ENCODE measurements around the gene TMEM245. TPM values are rescaled to one million over a fixed set of nuclear protein-coding genes. Genes with fewer than 3 reads are reported as not detected.

TMEM245 gene
- total and polyA plus RNA-seq, 2 of the 13 experiments (the other 11 are each of a cell fraction or from before 2014, with no cell fraction given): 53.5 to 55.4 TPM

DNA sequence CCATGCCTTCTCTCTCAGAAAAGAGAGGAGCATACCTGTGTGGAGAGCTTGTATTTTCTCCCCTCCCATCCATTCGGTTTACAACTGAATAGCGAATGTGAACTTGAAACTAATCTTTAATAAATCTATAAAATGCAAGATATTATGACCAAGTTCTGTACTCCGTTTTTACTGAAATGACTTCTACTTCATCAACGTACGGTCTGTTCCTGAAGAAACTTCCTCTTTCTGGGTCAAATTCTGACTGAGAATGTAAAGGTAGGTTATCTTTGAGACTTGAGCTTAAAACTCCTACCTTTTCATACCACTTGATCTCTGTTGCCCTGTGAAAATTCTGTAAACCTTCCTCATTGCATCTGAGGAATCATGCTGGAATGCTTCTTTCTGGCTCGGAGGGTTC, 102.3 kb downstream of the TMEM245 start (continued):
- TF ChIP-seq, protein P1, sequence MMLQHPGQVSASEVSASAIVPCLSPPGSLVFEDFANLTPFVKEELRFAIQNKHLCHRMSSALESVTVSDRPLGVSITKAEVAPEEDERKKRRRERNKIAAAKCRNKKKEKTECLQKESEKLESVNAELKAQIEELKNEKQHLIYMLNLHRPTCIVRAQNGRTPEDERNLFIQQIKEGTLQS (CRISPR knock-in tag; IDR thresholded peaks at IDR 0.05): no peak

DNA sequence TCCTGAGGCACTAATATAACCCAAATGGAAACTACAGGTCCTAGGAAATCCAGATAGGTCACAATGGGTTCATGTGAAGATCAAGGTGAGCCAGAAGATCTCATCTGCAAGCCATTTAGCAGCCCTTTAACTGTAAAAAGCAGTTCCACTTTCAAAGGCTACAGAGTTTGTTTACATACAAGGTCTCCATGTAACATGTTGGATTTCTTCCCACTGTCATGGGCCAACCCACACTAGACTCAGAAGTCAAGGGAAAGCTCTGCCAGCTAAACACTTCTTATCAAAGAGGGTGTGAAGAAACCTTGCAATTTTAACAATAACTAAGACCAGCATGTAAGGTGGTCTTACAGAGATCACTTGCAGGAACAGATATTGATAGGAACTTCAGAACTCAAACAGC, 102.7 kb downstream of the TMEM245 start:
- Histone ChIP-seq H3K36me3 (replicated peaks in 1 of 2; ENCODE audit: control insufficient read depth in 1 of 2, insufficient read depth in 2 of 2, low read length in 2 of 2) (peaks cover 10 to 21% of the 10 kb centered on the region in 2 experiments; a peak in 4 of 5 replicates), H3K79me2 (ENCODE audit: insufficient read depth, low read length) (peaks cover 6% of the 10 kb centered on the region), H3K27me3 (ENCODE audit: control insufficient read depth in 1 of 2, insufficient read depth in 2 of 2, low read length in 2 of 2) (no peaks in the 10 kb centered on the region; a peak in 1 of 5 replicates), H3K27ac (ENCODE audit: extremely low read length, insufficient read depth, low read length) (no peak overlapping the region), H3K4me2 (ENCODE audit: low read depth, low read length) (no peak overlapping the region), H4K20me1 (ENCODE audit: insufficient read depth, low read length) (no peaks in the 10 kb centered on the region; the same call in 1 of the 2 replicates), H3K9me3 (ENCODE audit: low read length) (no peaks in the 10 kb centered on the region), H3K9ac (ENCODE audit: insufficient read depth, low read depth, low read length) (no peak overlapping the region), H3K4me3 (replicated peaks in 1 of 3; ENCODE audit: insufficient read depth in 1 of 3, low read depth in 2 of 3, low read length in 3 of 3) (no peak overlapping the region), H3K4me1 (ENCODE audit: insufficient read depth, low read length) (peaks cover 29% of the 10 kb centered on the region), H2AFZ (ENCODE audit: low read length) (no peak overlapping the region)
- intact Hi-C loops (cut with micrococcal nuclease; ENCODE audit: unreplicated experiment) (no loop called here), in situ Hi-C loops (cut with HindIII; ENCODE audit: extremely low pct_ligation_motif_present, low pct_unique_long_range_greater_than_20kb) (no loop called here)
- no peak for DNase-seq (ENCODE audit: low spot score)
- BruUV-seq (replicated peaks): no TSS peak
- ChIA-PET POLR2A (no interaction called here), CTCF (ENCODE audit: low intra/inter-chr PET ratio, low total read pairs) (no interaction called here)
- no peak for TF ChIP-seq JUN (CRISPR knock-in tag; IDR thresholded peaks at IDR 0.05)
- TF ChIP-seq ZNF616 (CRISPR knock-in tag; IDR thresholded peaks at IDR 0.05; ENCODE audit: low read depth): no peak
- 0 out of 2 replicates have a peak, but pooled peaks have one; percentile 12 for TF ChIP-seq FOXA3 (CRISPR knock-in tag; IDR thresholded peaks at IDR 0.05)
- TF ChIP-seq, protein P2, sequence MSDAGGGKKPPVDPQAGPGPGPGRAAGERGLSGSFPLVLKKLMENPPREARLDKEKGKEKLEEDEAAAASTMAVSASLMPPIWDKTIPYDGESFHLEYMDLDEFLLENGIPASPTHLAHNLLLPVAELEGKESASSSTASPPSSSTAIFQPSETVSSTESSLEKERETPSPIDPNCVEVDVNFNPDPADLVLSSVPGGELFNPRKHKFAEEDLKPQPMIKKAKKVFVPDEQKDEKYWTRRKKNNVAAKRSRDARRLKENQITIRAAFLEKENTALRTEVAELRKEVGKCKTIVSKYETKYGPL (CRISPR knock-in tag; IDR thresholded peaks at IDR 0.05): no peak
- FAIRE-seq: no peak
- ATAC-seq: no peak

DNA sequence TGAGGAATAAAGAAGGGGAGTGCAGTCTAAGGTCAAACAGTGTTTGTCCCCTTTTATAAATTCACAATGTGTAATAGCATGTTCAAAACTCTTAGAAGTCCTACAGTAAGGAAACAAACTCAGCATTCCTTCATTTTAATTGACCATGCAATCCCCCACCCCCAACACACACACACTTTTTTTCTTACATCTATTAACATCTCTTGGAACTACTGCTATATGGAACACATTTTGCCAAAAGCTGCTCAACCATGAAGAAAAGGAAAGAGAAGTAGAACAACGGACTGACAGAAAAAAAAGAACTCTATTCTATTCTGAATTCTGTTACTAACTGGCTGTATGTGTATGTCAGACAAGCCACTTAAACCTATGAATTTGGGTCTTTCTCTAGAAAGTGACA, 103.6 kb downstream of the TMEM245 start:
- Histone ChIP-seq H3K9ac (ENCODE audit: insufficient read depth, low read depth, low read length) (no peak overlapping the region), H3K4me2 (ENCODE audit: low read depth, low read length) (no peak overlapping the region), H4K20me1 (ENCODE audit: insufficient read depth, low read length) (peaks cover 3% of the 10 kb centered on the region; the same call in 1 of the 2 replicates), H3K4me1 (ENCODE audit: insufficient read depth, low read length) (peaks cover 29% of the 10 kb centered on the region), H3K27me3 (ENCODE audit: control insufficient read depth in 1 of 2, insufficient read depth in 2 of 2, low read length in 2 of 2) (no peaks in the 10 kb centered on the region; a peak in 1 of 5 replicates), H3K4me3 (replicated peaks in 1 of 3; ENCODE audit: insufficient read depth in 1 of 3, low read depth in 2 of 3, low read length in 3 of 3) (no peak overlapping the region), H3K9me3 (ENCODE audit: low read length) (no peaks in the 10 kb centered on the region), H3K79me2 (ENCODE audit: insufficient read depth, low read length) (peaks cover 15% of the 10 kb centered on the region), H2AFZ (ENCODE audit: low read length) (no peak overlapping the region), H3K27ac (ENCODE audit: extremely low read length, insufficient read depth, low read length) (no peak overlapping the region), H3K36me3 (replicated peaks in 1 of 2; ENCODE audit: control insufficient read depth in 1 of 2, insufficient read depth in 2 of 2, low read length in 2 of 2) (peaks cover 9 to 20% of the 10 kb centered on the region in 2 experiments; a peak in 4 of 5 replicates)
- no peak for ATAC-seq
- FAIRE-seq: no peak
- no TSS peak for BruUV-seq (replicated peaks)
- in situ Hi-C loops (cut with HindIII; ENCODE audit: extremely low pct_ligation_motif_present, low pct_unique_long_range_greater_than_20kb): no loop called here
- 100% methylated on average over 1 of the region's 1 CpG for WGBS (ENCODE audit: low lambda C conversion rate)
- CTCF ChIA-PET (ENCODE audit: low intra/inter-chr PET ratio, low total read pairs): no interaction called here
- no peak for DNase-seq (ENCODE audit: low spot score)
- intact Hi-C loops (cut with micrococcal nuclease; ENCODE audit: unreplicated experiment): no loop called here
- POLR2A ChIA-PET: no interaction called here
- TF ChIP-seq ZNF788 (CRISPR knock-in tag; IDR thresholded peaks at IDR 0.05; ENCODE audit: borderline replicate concordance) (no peak), ZNF264 (CRISPR knock-in tag; IDR thresholded peaks at IDR 0.05) (no peak), MZF1 (CRISPR knock-in tag; IDR thresholded peaks at IDR 0.05; ENCODE audit: borderline replicate concordance) (no peak), CHCHD3 (CRISPR knock-in tag; IDR thresholded peaks at IDR 0.05) (no peak), ZNF232 (CRISPR knock-in tag; IDR thresholded peaks at IDR 0.05; ENCODE audit: borderline replicate concordance) (no peak), SNAPC2 (CRISPR knock-in tag; IDR thresholded peaks at IDR 0.05) (no peak), REL (CRISPR knock-in tag; conservative IDR thresholded peaks at IDR 0.05) (no peak), ZFP36 (IDR thresholded peaks at IDR 0.05; ENCODE audit: borderline replicate concordance, low read depth, low read length, partially characterized antibody) (no peak), ZFP36L1 (CRISPR knock-in tag; IDR thresholded peaks at IDR 0.05) (no peak)
- TF ChIP-seq, protein P3, sequence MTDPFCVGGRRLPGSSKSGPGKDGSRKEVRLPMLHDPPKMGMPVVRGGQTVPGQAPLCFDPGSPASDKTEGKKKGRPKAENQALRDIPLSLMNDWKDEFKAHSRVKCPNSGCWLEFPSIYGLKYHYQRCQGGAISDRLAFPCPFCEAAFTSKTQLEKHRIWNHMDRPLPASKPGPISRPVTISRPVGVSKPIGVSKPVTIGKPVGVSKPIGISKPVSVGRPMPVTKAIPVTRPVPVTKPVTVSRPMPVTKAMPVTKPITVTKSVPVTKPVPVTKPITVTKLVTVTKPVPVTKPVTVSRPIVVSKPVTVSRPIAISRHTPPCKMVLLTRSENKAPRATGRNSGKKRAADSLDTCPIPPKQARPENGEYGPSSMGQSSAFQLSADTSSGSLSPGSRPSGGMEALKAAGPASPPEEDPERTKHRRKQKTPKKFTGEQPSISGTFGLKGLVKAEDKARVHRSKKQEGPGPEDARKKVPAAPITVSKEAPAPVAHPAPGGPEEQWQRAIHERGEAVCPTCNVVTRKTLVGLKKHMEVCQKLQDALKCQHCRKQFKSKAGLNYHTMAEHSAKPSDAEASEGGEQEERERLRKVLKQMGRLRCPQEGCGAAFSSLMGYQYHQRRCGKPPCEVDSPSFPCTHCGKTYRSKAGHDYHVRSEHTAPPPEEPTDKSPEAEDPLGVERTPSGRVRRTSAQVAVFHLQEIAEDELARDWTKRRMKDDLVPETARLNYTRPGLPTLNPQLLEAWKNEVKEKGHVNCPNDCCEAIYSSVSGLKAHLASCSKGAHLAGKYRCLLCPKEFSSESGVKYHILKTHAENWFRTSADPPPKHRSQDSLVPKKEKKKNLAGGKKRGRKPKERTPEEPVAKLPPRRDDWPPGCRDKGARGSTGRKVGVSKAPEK (CRISPR knock-in tag; IDR thresholded peaks at IDR 0.05; ENCODE audit: borderline replicate concordance): no peak

Measured in HepG2 (cell line).